GM12892 (cell line): Measurements from ENCODE around the gene ASTN2.

Experiments
- POLR2A ChIP-seq: IDR thresholded peaks from 2 replicates; pipeline ENCODE4 v1.6.1; 2011; ENCODE audit warnings: low read depth, low read length, control low read depth
- POLR2AphosphoS5 ChIP-seq: IDR thresholded peaks from 2 replicates; pipeline ENCODE4 v1.6.1; 2011; ENCODE audit warnings: low read depth, low read length, control low read depth
- TAF1 ChIP-seq: IDR thresholded peaks from 2 replicates; pipeline ENCODE4 v1.6.1; 2011; ENCODE audit warnings: low read depth, mild to moderate bottlenecking, control low read depth, low read length, borderline replicate concordance

GRCh38 chr9:116990592-116990991, 424.3 kb downstream of the ASTN2 start:
- TF ChIP-seq POLR2AphosphoS5: no peak
- no peak for TF ChIP-seq POLR2A
- TF ChIP-seq TAF1: no peak
